GM12872 (cell line): ENCODE data around the gene VSTM4.

ENCODE experiments used
- TF ChIP-seq, protein P1 (sequence below): IDR thresholded peaks from 3 replicates; pipeline ENCODE4 v1.5.1; 2011; ENCODE audit warnings: low read depth, mild to moderate bottlenecking, low read length, moderate library complexity; ENCODE audit not compliant: insufficient read depth

The VSTM4 gene

GRCh38 chr10:49123981-49124950, 8.9 kb upstream of the VSTM4 start:
- TF ChIP-seq, protein P1, sequence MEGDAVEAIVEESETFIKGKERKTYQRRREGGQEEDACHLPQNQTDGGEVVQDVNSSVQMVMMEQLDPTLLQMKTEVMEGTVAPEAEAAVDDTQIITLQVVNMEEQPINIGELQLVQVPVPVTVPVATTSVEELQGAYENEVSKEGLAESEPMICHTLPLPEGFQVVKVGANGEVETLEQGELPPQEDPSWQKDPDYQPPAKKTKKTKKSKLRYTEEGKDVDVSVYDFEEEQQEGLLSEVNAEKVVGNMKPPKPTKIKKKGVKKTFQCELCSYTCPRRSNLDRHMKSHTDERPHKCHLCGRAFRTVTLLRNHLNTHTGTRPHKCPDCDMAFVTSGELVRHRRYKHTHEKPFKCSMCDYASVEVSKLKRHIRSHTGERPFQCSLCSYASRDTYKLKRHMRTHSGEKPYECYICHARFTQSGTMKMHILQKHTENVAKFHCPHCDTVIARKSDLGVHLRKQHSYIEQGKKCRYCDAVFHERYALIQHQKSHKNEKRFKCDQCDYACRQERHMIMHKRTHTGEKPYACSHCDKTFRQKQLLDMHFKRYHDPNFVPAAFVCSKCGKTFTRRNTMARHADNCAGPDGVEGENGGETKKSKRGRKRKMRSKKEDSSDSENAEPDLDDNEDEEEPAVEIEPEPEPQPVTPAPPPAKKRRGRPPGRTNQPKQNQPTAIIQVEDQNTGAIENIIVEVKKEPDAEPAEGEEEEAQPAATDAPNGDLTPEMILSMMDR: no peak

- TF ChIP-seq, protein P1: no peak
Measured at GRCh38 chr10:49120911-49121310, 5.6 kb upstream of the VSTM4 start.

- TF ChIP-seq, protein P1: no peak
Measured at GRCh38 chr10:49119746-49120145, 4.4 kb upstream of the VSTM4 start.

DNA sequence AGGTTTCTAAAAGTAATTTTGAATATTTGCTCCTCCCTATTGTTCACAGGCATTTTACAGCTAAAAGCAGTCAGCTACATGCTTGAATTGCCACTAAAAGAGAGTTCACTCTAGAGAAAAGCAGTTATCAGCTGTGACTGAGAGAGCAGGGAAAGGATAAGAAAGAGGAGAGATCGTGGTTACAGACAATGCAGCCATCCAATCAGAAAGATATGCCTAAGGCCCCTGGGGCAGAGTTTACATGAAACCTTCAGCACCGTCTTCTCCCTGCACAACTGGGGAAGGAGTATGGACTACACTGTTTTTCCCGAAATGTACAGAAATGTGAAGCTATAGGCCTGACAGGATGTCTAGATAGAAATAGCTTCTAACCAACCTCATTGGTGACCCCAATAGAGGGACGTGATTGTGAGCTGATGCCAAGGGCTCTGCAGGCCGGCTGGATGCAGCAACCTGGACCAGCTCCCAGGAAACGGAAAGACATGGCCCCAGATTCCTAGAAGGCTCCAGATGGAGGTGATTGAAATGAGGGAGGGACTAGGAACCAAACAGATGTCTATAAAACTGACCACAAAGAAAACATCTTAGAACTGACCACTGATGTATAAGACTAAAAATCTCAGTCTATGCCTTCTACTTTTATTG, 3.2 kb upstream of the VSTM4 start:
- TF ChIP-seq, protein P1: no peak

GRCh38 chr10:49117376-49118070, 2.2 kb upstream of the VSTM4 start:
- TF ChIP-seq, protein P1: no peak

DNA sequence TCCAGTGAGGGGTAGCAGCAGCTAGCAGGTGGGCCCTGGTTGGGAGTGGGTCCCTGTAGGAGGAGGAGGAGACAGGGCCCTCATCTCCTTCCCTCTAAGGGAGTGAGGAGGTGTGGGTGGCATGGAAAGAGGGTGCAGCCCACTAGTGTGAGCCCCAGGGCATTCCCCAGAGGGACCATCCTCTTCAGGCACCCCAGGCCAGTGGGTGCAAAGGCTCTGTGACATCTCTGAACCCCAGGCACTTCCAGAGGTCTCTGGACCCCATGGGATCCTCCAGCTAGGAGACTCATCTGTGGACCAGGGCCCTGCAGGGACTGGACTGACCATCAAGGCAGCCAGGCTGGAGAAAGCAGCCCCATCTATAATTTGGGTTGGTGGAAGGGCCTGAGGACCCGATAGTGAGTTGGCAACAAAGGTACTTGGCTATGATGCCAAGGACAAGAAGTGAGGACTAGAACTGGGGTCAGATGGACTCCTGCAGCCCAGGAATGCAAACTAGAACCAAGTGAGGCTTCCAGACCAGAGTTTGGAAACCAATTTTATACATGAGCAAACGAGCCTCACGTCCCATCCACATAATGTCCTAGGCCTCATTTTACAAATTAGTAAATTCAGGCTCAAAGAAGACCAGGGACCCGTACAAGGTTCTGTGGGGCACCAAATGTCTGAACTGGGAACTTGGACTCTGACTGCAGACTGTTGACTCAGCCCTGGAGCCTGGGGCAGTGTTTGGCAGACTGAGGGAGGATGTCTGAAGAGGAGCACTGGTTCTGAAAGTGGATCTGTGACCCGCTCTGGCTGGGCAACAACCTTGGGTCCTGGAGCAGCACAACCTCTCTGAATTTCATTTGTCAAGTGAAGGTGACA, 1.4 kb upstream of the VSTM4 start:
- TF ChIP-seq, protein P1: no peak
